B cell (primary cell): Measurements from ENCODE around the gene RGS19. TPM values are rescaled to one million over a fixed set of nuclear protein-coding genes. Genes with fewer than 3 reads are reported as not detected.

Source experiments
- ATAC-seq: fragments of 200-7000 bp; cut with Tn5 transposase; one replicate; pipeline ENCODE4 v1.10.0; 2021; ENCODE audit warnings: low read depth, mild to moderate bottlenecking, moderate number of reproducible peaks, moderate library complexity
- CTCF ChIA-PET: fragments of 350-600 bp; sonication (Branson Sonifier 250); formaldehyde crosslinking; loops from one replicate; lab custom pipeline; 2021; ENCODE audit warnings: antibody characterized with exemption, inconsistent platforms; lab: Charles Lee
- POLR2A ChIA-PET: fragments of 350-600 bp; sonication (Branson Sonifier 250); formaldehyde crosslinking; loops from one replicate; lab custom pipeline; 2021; ENCODE audit warnings: antibody characterized with exemption; lab: Charles Lee
- DNase-seq: peaks from one replicate; pipeline ENCODE4 v3.0.0; 2013
- H2AFZ ChIP-seq: 2 replicates; pipeline ENCODE4 v1.6.1; 2012; ENCODE audit warnings: mild to moderate bottlenecking, low read depth, low read length; ENCODE audit not compliant: insufficient read depth, poor library complexity, severe bottlenecking
- H3K27ac ChIP-seq, 2 donors: 1 replicate in 1 of 2; 2 replicates in 1 of 2; pipeline ENCODE4 v1.5.1; 2012 to 2013; ENCODE audit warnings: low read length in 2 of 2, mild to moderate bottlenecking in 2 of 2, moderate library complexity in 1 of 2
- H3K27me3 ChIP-seq, 4 experiments: fragments of 200-600 bp in 1 of 4; sonication (generic) in 1 of 4; replicated peaks in 1 of 4; 1 replicate in 2 of 4; 2 replicates in 2 of 4; pipeline versions ENCODE4 v1.6.1 to v1.7.0; 2013 to 2016; ENCODE audit warnings: low read length in 3 of 4, mild to moderate bottlenecking in 2 of 4, mixed read lengths in 1 of 4, moderate library complexity in 1 of 4; ENCODE audit not compliant: insufficient read depth in 4 of 4, control insufficient read depth in 3 of 4; ENCODE audit errors: control extremely low read depth in 1 of 4
- H3K36me3 ChIP-seq, 2 experiments: replicated peaks in 1 of 2; 1 replicate in 1 of 2; 2 replicates in 1 of 2; pipeline versions ENCODE4 v1.6.1 to v1.7.1; 2013; ENCODE audit warnings: low read length in 1 of 2; ENCODE audit not compliant: insufficient read depth in 2 of 2, control insufficient read depth in 1 of 2; ENCODE audit errors: control extremely low read depth in 1 of 2, extremely low read depth in 1 of 2
- H3K4me1 ChIP-seq, 2 donors: fragments of 200-600 bp in 1 of 2; sonication (generic) in 1 of 2; 1 replicate in 1 of 2; 2 replicates in 1 of 2; pipeline versions ENCODE4 v1.5.1 to v1.6.1; 2013 to 2017; ENCODE audit warnings: low read length in 2 of 2; ENCODE audit not compliant: control insufficient read depth in 2 of 2, insufficient read depth in 2 of 2
- H3K4me2 ChIP-seq: replicated peaks from 2 replicates; pipeline ENCODE3; 2012; ENCODE audit warnings: mild to moderate bottlenecking, low read depth, low read length; ENCODE audit not compliant: poor library complexity, severe bottlenecking
- H3K4me3 ChIP-seq, 5 experiments: fragments of 200-600 bp in 1 of 5; sonication (generic) in 1 of 5; 1 replicate in 3 of 5; 2 replicates in 2 of 5; pipeline versions ENCODE4 v1.5.1 to v1.7.0; 2011 to 2016; ENCODE audit warnings: low read length in 4 of 5, mild to moderate bottlenecking in 4 of 5, low read depth in 2 of 5, control low read depth in 1 of 5, moderate library complexity in 1 of 5; ENCODE audit not compliant: insufficient read depth in 1 of 5; ENCODE audit errors: control extremely low read depth in 1 of 5, extremely low read depth in 1 of 5
- H3K79me2 ChIP-seq: fragments of 200-600 bp; sonication (generic); one replicate; pipeline ENCODE4 v1.6.0; 2016; ENCODE audit warnings: low read length; ENCODE audit not compliant: control insufficient read depth, insufficient read depth
- H3K9ac ChIP-seq: fragments of 200-600 bp; sonication (generic); 2 replicates; pipeline ENCODE4 v1.6.1; 2017; ENCODE audit warnings: mild to moderate bottlenecking, low read length, moderate library complexity
- H3K9me3 ChIP-seq, 3 donors: one replicate each; pipeline versions ENCODE4 v1.6.1 to v1.7.1; 2013; ENCODE audit warnings: low read length in 2 of 3; ENCODE audit not compliant: control insufficient read depth in 2 of 3, insufficient read depth in 1 of 3; ENCODE audit errors: control extremely low read depth in 1 of 3
- H4K20me1 ChIP-seq: 2 replicates; pipeline ENCODE4 v1.6.0; 2012; ENCODE audit warnings: mild to moderate bottlenecking, low read length; ENCODE audit not compliant: insufficient read depth, control insufficient read depth, poor library complexity, severe bottlenecking
- H3K27ac Mint-ChIP-seq: one replicate; pipeline ENCODE4 v1.8.0; 2021; ENCODE audit warnings: mixed read lengths
- H3K27me3 Mint-ChIP-seq: one replicate; pipeline ENCODE4 v1.8.0; 2021; ENCODE audit warnings: mixed read lengths
- H3K4me1 Mint-ChIP-seq: one replicate; pipeline ENCODE4 v1.8.0; 2021; ENCODE audit warnings: mixed read lengths
- H3K4me3 Mint-ChIP-seq: one replicate; pipeline ENCODE4 v1.8.0; 2021; ENCODE audit warnings: mixed read lengths
- H3K9me3 Mint-ChIP-seq: one replicate; pipeline ENCODE4 v1.8.0; 2022; ENCODE audit warnings: mixed read lengths; ENCODE audit not compliant: insufficient read depth
- CTCF ChIP-seq: fragments of 200-600 bp; IDR thresholded peaks from one replicate; pipeline ENCODE4 v1.8.0; 2022; ENCODE audit warnings: antibody characterized with exemption, mild to moderate bottlenecking
- EZH2 ChIP-seq: IDR thresholded peaks from 2 replicates; pipeline ENCODE4 v1.6.1; 2012; ENCODE audit warnings: borderline replicate concordance, low read depth, mild to moderate bottlenecking, moderate library complexity, low read length; ENCODE audit not compliant: insufficient read depth, poor library complexity, severe bottlenecking
- WGBS: methylation state at CpG from one replicate; pipeline ENCODE4 v1.1.5; 2013; ENCODE audit warnings: missing lambda C conversion rate; ENCODE audit not compliant: insufficient coverage; 5-methylcytosine and 5-hydroxymethylcytosine counted together
- intact Hi-C: fragments of 100-400 bp; cut with micrococcal nuclease; formaldehyde crosslinking; loops from one replicate; pipeline ENCODE4 v1.10.0; 2022
- polyA plus RNA-seq: library from polyadenylated mRNA; depleted of rRNA; stranded (reverse); fragments of >200 nt; gene quantifications from 2 replicates; pipeline ENCODE4 v1.2.3, GENCODE V29; 2012
- total RNA-seq, 2 donors: library from RNA; stranded (reverse); fragments of 120-200 nt in 1 of 2; gene quantifications; 1 replicate in 1 of 2; 2 replicates in 1 of 2; pipeline versions ENCODE4 v1.2.3 to v1.2.4, GENCODE V29; 2013 to 2022

The RGS19 gene
- total and polyA plus RNA-seq, 2 donors (not counting 1 experiment from before 2014, with no cell fraction given), result 69.4 to 203 TPM

DNA sequence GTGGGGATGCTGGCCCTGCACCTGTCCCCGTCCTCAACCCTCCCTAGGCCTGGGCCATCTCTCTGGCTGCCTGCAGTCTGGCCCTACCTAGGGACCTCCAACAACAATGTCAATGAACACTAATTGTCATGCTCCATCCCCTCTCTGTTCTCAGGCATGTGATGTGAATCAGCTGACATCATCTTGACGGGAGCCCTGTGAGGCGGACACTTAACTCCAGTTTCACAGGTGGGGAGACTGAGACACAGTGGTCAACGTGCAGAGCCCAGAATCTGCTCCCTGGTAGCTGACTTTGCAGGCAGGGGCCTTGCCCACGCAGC is 17.1 kb downstream of the RGS19 start:
- Histone ChIP-seq H3K9ac (peak overlapping the region; percentile 83), H3K4me1 (peaks cover 54 to 63% of the 10 kb centered on the region in 2 donors), H4K20me1 (peaks cover 6% of the 10 kb centered on the region), H3K4me3 (peak overlapping the region in 4 of 5 experiments; percentile 49 to 79 (median 70)), H3K9me3 (no peaks in the 10 kb centered on the region), H3K4me2 (peak overlapping the region; percentile 98), H2AFZ (peak overlapping the region; percentile 90), H3K36me3 (no peaks in the 10 kb centered on the region), H3K27me3 (no peaks in the 10 kb centered on the region), H3K79me2 (peaks cover 7% of the 10 kb centered on the region), H3K27ac (peak overlapping the region; percentile 34 to 69)
- Mint-ChIP-seq H3K4me1 (peaks cover 53% of the 10 kb centered on the region), H3K27me3 (no peaks in the 10 kb centered on the region), H3K27ac (no peak overlapping the region), H3K4me3 (peak overlapping the region; percentile 88), H3K9me3 (no peaks in the 10 kb centered on the region)
- ATAC-seq, result no peak
- DNase-seq, result no peak
- TF ChIP-seq EZH2 (no peak), CTCF (no peak)
- ChIA-PET POLR2A (interaction anchor here (0.6 to 1.6 kb wide), 6 partner anchors 12 to 541 kb away, joined by 3 to 15 read pairs (median 3); partner anchors contain the start of genes OPRL1, PPDPF, RGS19 and UCKL1), CTCF (interaction anchor here (1.0 to 1.9 kb wide), 9 partner anchors 11 to 154 kb away, joined by 3 to 16 read pairs (median 4); partner anchors contain the start of genes LKAAEAR1, OPRL1, PRPF6 and RGS19)
- WGBS, result 75% methylated on average over 4 of the region's 5 CpGs
- intact Hi-C loops, result loop anchor here (5.0 kb wide), 2 partner anchors 355 to 405 kb away; partner anchors contain the start of genes ARFRP1, RTEL1 and ZGPAT

DNA sequence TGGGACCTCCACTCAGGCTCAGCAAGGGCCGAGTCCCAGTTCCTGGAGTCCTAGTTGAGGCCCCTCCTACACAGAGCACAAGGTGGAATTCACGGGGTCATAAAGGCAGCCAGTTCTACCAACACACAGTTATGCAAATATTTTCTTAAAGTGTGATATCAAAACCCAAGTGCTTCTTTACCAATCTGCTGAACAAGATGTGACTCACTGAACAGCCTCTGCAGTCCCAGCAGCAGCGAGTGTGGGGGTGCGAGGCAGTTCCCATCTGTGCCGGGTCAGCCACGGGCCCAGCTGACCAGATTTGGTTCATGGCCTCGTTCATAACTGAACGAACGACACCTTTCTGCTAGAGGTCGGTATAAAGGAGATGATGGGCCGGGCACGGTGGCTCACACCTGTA is 20.8 kb downstream of the RGS19 start:
- peak overlapping the region; percentile 36 for H3K4me2 ChIP-seq

More for the DNA sequence above, 20.8 kb downstream of the RGS19 start:
- intact Hi-C loops, result no loop called here
- no peak overlapping the region for H3K27ac ChIP-seq
- ATAC-seq, result no peak
- peak overlapping the region; percentile 39 for H3K4me3 Mint-ChIP-seq
- ChIA-PET POLR2A (interaction anchor here (0.7 kb wide), 1 partner anchor 19 kb away, joined by 11 read pairs; no protein-coding TSS in a partner anchor), CTCF (interaction anchor here (0.5 to 3.2 kb wide), 8 partner anchors 11 to 192 kb away, joined by 3 to 22 read pairs (median 6); partner anchors contain the start of genes LKAAEAR1, PRPF6 and SAMD10)
- peak overlapping the region; percentile 56 for H3K27ac Mint-ChIP-seq
- peaks cover 4% of the 10 kb centered on the region for H3K79me2 ChIP-seq
- H3K27me3 Mint-ChIP-seq, result peaks cover 15% of the 10 kb centered on the region
- 75% methylated on average over 12 of the region's 12 CpGs for WGBS
- H4K20me1 ChIP-seq, result no peaks in the 10 kb centered on the region
- H3K9ac ChIP-seq, result no peak overlapping the region
- no peaks in the 10 kb centered on the region for H3K9me3 Mint-ChIP-seq
- peaks cover 0 to 29% (median 9%) of the 10 kb centered on the region in 4 experiments for H3K27me3 ChIP-seq
- H3K4me3 ChIP-seq, result no peak overlapping the region
- no peaks in the 10 kb centered on the region for H3K36me3 ChIP-seq
- no peak for DNase-seq
- peaks cover 17 to 31% of the 10 kb centered on the region in 2 donors for H3K4me1 ChIP-seq
- no peak for TF ChIP-seq EZH2
- no peak for TF ChIP-seq CTCF
- no peak overlapping the region for H2AFZ ChIP-seq
- peaks cover 0 to 8% (median 0%) of the 10 kb centered on the region in 3 donors for H3K9me3 ChIP-seq
- peaks cover 18% of the 10 kb centered on the region for H3K4me1 Mint-ChIP-seq
